GM06990 (cell line): ENCODE results near the gene HS3ST4.

Experiments used
- DNase-seq: peaks from one replicate; pipeline ENCODE4 v3.0.0-alpha.2; 2011; ENCODE audit not compliant: insufficient read length; ENCODE audit errors: extremely low read depth
- H3K27me3 ChIP-seq: replicated peaks from 2 replicates; pipeline ENCODE4 v1.6.0; 2011; ENCODE audit warnings: low read length; ENCODE audit not compliant: control insufficient read depth, insufficient read depth
- H3K36me3 ChIP-seq: 2 replicates; pipeline ENCODE4 v1.5.1; 2011; ENCODE audit warnings: low read length; ENCODE audit not compliant: control insufficient read depth, insufficient read depth
- H3K4me3 ChIP-seq: replicated peaks from 2 replicates; pipeline ENCODE4 v1.5.1; 2011; ENCODE audit warnings: low read depth, mild to moderate bottlenecking, control low read depth, low read length
- CTCF ChIP-seq: IDR thresholded peaks from 2 replicates; pipeline ENCODE4 v1.5.1; 2011; ENCODE audit warnings: low read length, control low read depth, mild to moderate bottlenecking, inconsistent platforms; ENCODE audit not compliant: insufficient read depth, poor library complexity, severe bottlenecking

HS3ST4 gene

GRCh38 chr16:26134588-26134987 is 442.8 kb downstream of the HS3ST4 start:
- Histone ChIP-seq H3K27me3 (no peaks in the 10 kb centered on the region), H3K36me3 (no peaks in the 10 kb centered on the region), H3K4me3 (no peak overlapping the region)
- DNase-seq = no peak
- TF ChIP-seq CTCF = no peak

DNA sequence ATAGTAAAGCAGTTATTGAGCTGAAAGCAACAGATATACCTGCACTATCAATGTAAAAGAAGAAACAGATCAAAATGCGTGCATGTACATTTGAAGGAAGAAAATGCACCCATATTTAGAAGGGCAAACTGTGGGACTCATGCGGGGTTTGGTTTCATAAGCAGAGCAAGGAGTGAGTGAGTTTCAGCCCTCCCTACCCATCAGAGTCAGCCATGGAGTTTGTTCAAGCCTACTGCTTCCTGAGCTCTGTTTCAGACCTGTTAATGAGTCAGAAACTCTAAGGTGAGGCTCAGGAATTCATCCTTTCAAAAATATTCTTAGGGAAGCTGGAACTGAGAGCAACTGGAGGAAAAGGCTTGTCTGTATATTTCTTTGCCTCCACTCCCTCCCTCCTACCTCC is 446.2 kb downstream of the HS3ST4 start:
- H3K4me3 ChIP-seq = no peak overlapping the region
- no peaks in the 10 kb centered on the region for H3K27me3 ChIP-seq
- DNase-seq = no peak
- no peak for TF ChIP-seq CTCF
- H3K36me3 ChIP-seq = no peaks in the 10 kb centered on the region

DNA sequence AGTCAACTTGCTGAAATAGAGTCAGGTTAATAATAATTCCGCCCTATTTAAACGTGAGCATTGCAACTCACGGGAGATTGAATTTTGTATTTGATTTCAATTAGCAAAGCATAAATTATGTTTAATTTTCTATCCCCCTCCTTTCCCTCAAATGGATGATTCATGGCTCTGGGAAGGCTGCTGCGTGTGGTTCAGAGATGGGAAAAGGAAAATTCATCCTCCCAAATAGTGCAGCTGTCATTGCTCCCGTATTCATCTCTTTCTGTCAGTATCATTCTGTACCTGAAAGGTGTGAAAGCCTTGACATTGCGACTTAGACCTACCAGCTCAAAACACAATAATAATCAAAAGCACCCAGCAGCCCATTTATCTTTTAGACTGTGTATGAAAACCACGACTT is 447.3 kb downstream of the HS3ST4 start:
- H3K27me3 ChIP-seq = no peaks in the 10 kb centered on the region
- H3K36me3 ChIP-seq = no peaks in the 10 kb centered on the region
- no peak for TF ChIP-seq CTCF
- no peak for DNase-seq
- H3K4me3 ChIP-seq = no peak overlapping the region

- no peaks in the 10 kb centered on the region for H3K36me3 ChIP-seq
- H3K27me3 ChIP-seq = no peaks in the 10 kb centered on the region
- no peak overlapping the region for H3K4me3 ChIP-seq
- no peak for DNase-seq
- TF ChIP-seq CTCF = no peak
These were observed 448.1 kb downstream of the HS3ST4 start for GRCh38 chr16:26139884-26140283.

GRCh38 chr16:26149364-26150190 is 457.8 kb downstream of the HS3ST4 start:
- Histone ChIP-seq H3K27me3 (no peaks in the 10 kb centered on the region), H3K4me3 (no peak overlapping the region), H3K36me3 (no peaks in the 10 kb centered on the region)
- no peak for TF ChIP-seq CTCF
- no peak for DNase-seq
